IMR-90 (cell line): ENCODE data around the gene NPW. TPM values are rescaled to one million over a fixed set of nuclear protein-coding genes. Genes with fewer than 3 reads are reported as not detected.

Source experiments
- ATAC-seq: fragments of 200-7000 bp; cut with Tn5 transposase; 2 replicates; pipeline ENCODE4 v1.9.1; 2020; ENCODE audit warnings: low read depth, mild to moderate bottlenecking, moderate library complexity
- BruUV-seq: library from RNA; stranded (reverse); fragments of 400-500 nt; replicated peaks from 2 replicates; lab custom pipeline; 2021; lab: Mats Ljungman, UMichigan
- CTCF ChIA-PET: fragments of 300-600 bp; formaldehyde crosslinking; extraction: SDS; loops from one replicate; lab custom pipeline; 2021; ENCODE audit warnings: antibody characterized with exemption; lab: Yijun Ruan, JAX
- POLR2A ChIA-PET: fragments of 300-600 bp; sonication (Branson Sonifier 250); formaldehyde crosslinking; loops from one replicate; lab custom pipeline; 2022; ENCODE audit warnings: antibody characterized with exemption; ENCODE audit not compliant: unreplicated experiment; lab: Charles Lee
- DNase-seq: peaks from one replicate; pipeline ENCODE4 v3.0.0; 2013
- H2AFZ ChIP-seq: replicated peaks from 2 replicates; pipeline ENCODE3; 2013; ENCODE audit warnings: low read length, mild to moderate bottlenecking; ENCODE audit not compliant: poor library complexity
- H2AK5ac ChIP-seq: 2 replicates; pipeline ENCODE4 v1.6.1; 2013; ENCODE audit warnings: low read depth, low read length, inconsistent platforms
- H2AK9ac ChIP-seq: replicated peaks from 2 replicates; pipeline ENCODE3; 2013; ENCODE audit warnings: mild to moderate bottlenecking, low read depth, low read length, moderate library complexity; ENCODE audit not compliant: poor library complexity
- H2BK120ac ChIP-seq: 2 replicates; pipeline ENCODE4 v1.6.1; 2013; ENCODE audit warnings: low read depth, low read length, inconsistent platforms
- H2BK15ac ChIP-seq: 3 replicates; pipeline ENCODE4 v1.6.1; 2013; ENCODE audit warnings: low read depth, low read length, inconsistent platforms
- H2BK20ac ChIP-seq: 2 replicates; pipeline ENCODE4 v1.6.1; 2013; ENCODE audit warnings: low read depth, mild to moderate bottlenecking, inconsistent platforms, low read length, moderate library complexity
- H2BK5ac ChIP-seq: 2 replicates; pipeline ENCODE4 v1.6.1; 2013; ENCODE audit warnings: mild to moderate bottlenecking, low read depth, low read length, inconsistent platforms; ENCODE audit not compliant: poor library complexity, severe bottlenecking
- H3K14ac ChIP-seq: replicated peaks from 2 replicates; pipeline ENCODE4 v1.6.1; 2013; ENCODE audit warnings: low read depth, low read length, inconsistent platforms
- H3K18ac ChIP-seq: 2 replicates; pipeline ENCODE4 v1.6.1; 2013; ENCODE audit warnings: low read depth, low read length, control low read depth
- H3K23ac ChIP-seq: 2 replicates; pipeline ENCODE4 v1.6.1; 2013; ENCODE audit warnings: low read depth, low read length, inconsistent platforms
- H3K27ac ChIP-seq: 2 replicates; pipeline ENCODE4 v1.5.1; 2013; ENCODE audit warnings: mild to moderate bottlenecking, control low read depth, low read length; ENCODE audit not compliant: insufficient read depth
- H3K27me3 ChIP-seq: 2 replicates; pipeline ENCODE4 v1.6.1; 2013; ENCODE audit warnings: low read length; ENCODE audit not compliant: control insufficient read depth, insufficient read depth
- H3K36me3 ChIP-seq: 2 replicates; pipeline ENCODE4 v1.6.1; 2013; ENCODE audit warnings: low read length, mixed read lengths; ENCODE audit not compliant: control insufficient read depth, insufficient read depth
- H3K4ac ChIP-seq: 2 replicates; pipeline ENCODE4 v1.6.1; 2013; ENCODE audit warnings: low read depth, low read length, inconsistent platforms
- H3K4me1 ChIP-seq: 2 replicates; pipeline ENCODE4 v1.6.1; 2013; ENCODE audit warnings: low read length, mixed read lengths; ENCODE audit not compliant: control insufficient read depth, insufficient read depth
- H3K4me2 ChIP-seq: 2 replicates; pipeline ENCODE4 v1.6.1; 2013; ENCODE audit warnings: low read depth, mild to moderate bottlenecking, control low read depth, low read length, moderate library complexity
- H3K4me3 ChIP-seq: 2 replicates; pipeline ENCODE4 v1.5.1; 2013; ENCODE audit warnings: low read depth, mild to moderate bottlenecking, control low read depth, low read length, moderate library complexity; ENCODE audit not compliant: insufficient read depth
- H3K56ac ChIP-seq: 2 replicates; pipeline ENCODE4 v1.6.1; 2013; ENCODE audit warnings: low read length, inconsistent platforms; ENCODE audit not compliant: insufficient read depth; ENCODE audit errors: extremely low read depth
- H3K79me1 ChIP-seq, 2 experiments: 2 replicates each; pipeline ENCODE4 v1.6.1; 2013; ENCODE audit warnings: low read length in 2 of 2, inconsistent platforms in 1 of 2, low read depth in 1 of 2
- H3K9ac ChIP-seq: 2 replicates; pipeline ENCODE4 v1.6.1; 2013; ENCODE audit warnings: low read depth, low read length, control low read depth
- H3K9me1 ChIP-seq: 2 replicates; pipeline ENCODE4 v1.6.1; 2013; ENCODE audit warnings: low read length, inconsistent platforms; ENCODE audit not compliant: insufficient read depth
- H3K9me3 ChIP-seq: 2 replicates; pipeline ENCODE4 v1.6.1; 2013; ENCODE audit warnings: low read length; ENCODE audit not compliant: control insufficient read depth, insufficient read depth
- H4K20me1 ChIP-seq: 2 replicates; pipeline ENCODE4 v1.6.1; 2013; ENCODE audit warnings: low read length, inconsistent platforms; ENCODE audit not compliant: insufficient read depth
- H4K5ac ChIP-seq: 2 replicates; pipeline ENCODE4 v1.6.1; 2013; ENCODE audit warnings: mild to moderate bottlenecking, low read depth, low read length, control low read depth
- H4K8ac ChIP-seq, 2 experiments: 2 replicates each; pipeline ENCODE4 v1.6.1; 2013; ENCODE audit warnings: low read depth in 2 of 2, low read length in 2 of 2, control low read depth in 1 of 2, inconsistent platforms in 1 of 2
- H4K91ac ChIP-seq: 2 replicates; pipeline ENCODE4 v1.6.1; 2013; ENCODE audit warnings: low read depth, low read length, inconsistent platforms; ENCODE audit not compliant: insufficient read depth
- MAZ ChIP-seq: IDR thresholded peaks from 2 replicates; pipeline ENCODE4 v1.6.1; 2012; ENCODE audit warnings: low read depth, mild to moderate bottlenecking, low read length, improper control_type of control experiment, moderate library complexity, borderline replicate concordance
- MXI1 ChIP-seq: IDR thresholded peaks from 2 replicates; pipeline ENCODE4 v1.6.1; 2012; ENCODE audit warnings: low read depth, mild to moderate bottlenecking, low read length, moderate library complexity, borderline replicate concordance
- POLR2A ChIP-seq: IDR thresholded peaks from 2 replicates; pipeline ENCODE4 v1.6.1; 2012; ENCODE audit warnings: mild to moderate bottlenecking, low read depth, low read length
- RAD21 ChIP-seq: IDR thresholded peaks from 2 replicates; pipeline ENCODE4 v1.6.1; 2012; ENCODE audit warnings: low read length, improper control_type of control experiment
- RFX5 ChIP-seq: IDR thresholded peaks from 2 replicates; pipeline ENCODE4 v1.8.0; 2012; ENCODE audit warnings: low read depth, mild to moderate bottlenecking, low read length, moderate library complexity
- WGBS, 2 experiments: methylation state at CpG; one replicate each; pipeline versions ENCODE4 v1.1.5 to v1.1.7; 2013; ENCODE audit warnings: missing lambda C conversion rate in 2 of 2; ENCODE audit not compliant: insufficient read length in 1 of 2; ENCODE audit errors: extremely low coverage in 2 of 2; 5-methylcytosine and 5-hydroxymethylcytosine counted together
- dilution Hi-C: fragments of 300-500 bp; cut with HindIII; formaldehyde crosslinking; loops from one replicate; pipeline ENCODE4 v1.14.3; 2018; ENCODE audit warnings: low sequenced_read_pairs; ENCODE audit not compliant: unreplicated experiment
- in situ Hi-C: fragments of 300-500 bp; cut with MboI; formaldehyde crosslinking; loops from 3 replicates; pipeline ENCODE4 v1.14.3; 2019; ENCODE audit warnings: low sequenced_read_pairs, inconsistent platforms, mixed read lengths
- intact Hi-C: fragments of 100-400 bp; cut with micrococcal nuclease; formaldehyde crosslinking; loops from 2 replicates; pipeline ENCODE4 v1.10.0; 2022
- polyA plus RNA-seq, 3 experiments: library from polyadenylated mRNA; depleted of rRNA; stranded (reverse); fragments of >200 nt; gene quantifications; 2 replicates each; pipeline ENCODE4 v1.2.3, GENCODE V29; 2012; ENCODE audit warnings: low replicate concordance in 1 of 3
- total RNA-seq: library from RNA; depleted of rRNA; stranded (reverse); fragments of >200 nt; gene quantifications from 2 replicates; pipeline ENCODE4 v1.2.3, GENCODE V29; 2012

The NPW gene
- total and polyA plus RNA-seq, 2 of the 4 experiments (the other 2 are of a cell fraction): 0.18 to 2.0 TPM

- Histone ChIP-seq H2AK5ac (no peak overlapping the region), H3K79me1 (peaks cover 0 to 20% of the 10 kb centered on the region in 2 experiments; a peak in 3 of 4 replicates), H4K20me1 (peaks cover 2% of the 10 kb centered on the region; the same call in 1 of the 2 replicates), H3K27me3 (peaks cover 17% of the 10 kb centered on the region), H2BK20ac (no peak overlapping the region), H2AK9ac (peak overlapping the region; percentile 88), H3K4me2 (peak overlapping the region; percentile 70), H2AFZ (peak overlapping the region; percentile 96), H4K8ac (peak overlapping the region in 1 of 2 experiments; percentile 94; a peak in 2 of 4 replicates), H3K36me3 (peaks cover 2% of the 10 kb centered on the region; the same call in 1 of the 2 replicates), H3K27ac (no peak overlapping the region), H2BK15ac (no peak overlapping the region), H3K9me1 (peaks cover 27% of the 10 kb centered on the region), H3K9me3 (peaks cover 2% of the 10 kb centered on the region; the same call in 1 of the 2 replicates), H2BK5ac (peak overlapping the region; percentile 31), H3K18ac (peak overlapping the region; percentile 72), H3K4me3 (peak overlapping the region; percentile 47), H3K23ac (no peak overlapping the region; the same call in 1 of the 2 replicates), H4K5ac (peak overlapping the region; percentile 92), H3K14ac (peak overlapping the region; percentile 57; the same call in 1 of the 2 replicates), H3K9ac (no peak overlapping the region), H3K4ac (peak overlapping the region; percentile 47), H3K56ac (no peak overlapping the region), H2BK120ac (peak overlapping the region; percentile 40; the same call in 1 of the 2 replicates), H4K91ac (no peak overlapping the region), H3K4me1 (peaks cover 22% of the 10 kb centered on the region)
- ChIA-PET POLR2A (interaction anchor here (0.6 kb wide), 2 partner anchors 85 to 149 kb away, joined by 3 to 11 read pairs; no protein-coding TSS in a partner anchor), CTCF (no interaction called here)
- no TSS peak for BruUV-seq
- dilution Hi-C loops (no loop called here), in situ Hi-C loops (no loop called here), intact Hi-C loops (no loop called here)
- DNase-seq: peak; percentile 83
- TF ChIP-seq POLR2A (no peak), RAD21 (no peak), MXI1 (no peak), MAZ (0 out of 2 replicates have a peak, but pooled peaks have one; percentile 3), RFX5 (no peak)
- ATAC-seq: peak; percentile 95
- 4% methylated on average over 36 of the region's 96 CpGs; no CpG with 5 or more reads in 1 of the 2 experiments for WGBS, 2 experiments
Measured at GRCh38 chr16:1991948-1992703, 27.5 kb upstream of the NPW start.
